GM10847 (cell line): ENCODE measurements around the gene KIF14.
A peak's percentile ranks its signal among the peaks of the same experiment; 100 is the strongest.

Source experiments
- POLR2A ChIP-seq: IDR thresholded peaks from 2 replicates; pipeline ENCODE4 v1.6.1; 2011; ENCODE audit not compliant: insufficient read length; ENCODE audit errors: extremely low read depth

KIF14 gene

GRCh38 chr1:200620273-200621131 is at the start of gene KIF14:
Gene KIF14, minus strand, starts transcription at chr1:200620751. Its CDS starts 2,028 bp downstream, at chr1:200618723.
- TF ChIP-seq POLR2A = peak; percentile 49

GRCh38 chr1:200669314-200670241 is 49.0 kb upstream of the KIF14 start, which contains the start of gene DDX59:
Gene DDX59, minus strand, starts transcription at chr1:200669907. Its CDS starts 3,167 bp downstream, at chr1:200666740.
- TF ChIP-seq POLR2A = peak; percentile 63

- no peak for TF ChIP-seq POLR2A
These were observed 48.2 kb upstream of the KIF14 start for GRCh38 chr1:200668514-200669313.

- no peak for TF ChIP-seq POLR2A
These were observed 45.8 kb upstream of the KIF14 start for GRCh38 chr1:200666309-200666708.

- no peak for TF ChIP-seq POLR2A
These were observed 45.3 kb upstream of the KIF14 start for GRCh38 chr1:200665861-200666260.

- no peak for TF ChIP-seq POLR2A
These were observed 40.2 kb upstream of the KIF14 start for GRCh38 chr1:200660719-200661118.

- TF ChIP-seq POLR2A = no peak
These were observed 38.7 kb upstream of the KIF14 start for GRCh38 chr1:200659269-200659668.

- TF ChIP-seq POLR2A = no peak
These were observed 37.7 kb upstream of the KIF14 start for GRCh38 chr1:200658037-200658818.

GRCh38 chr1:200654660-200655059 is 34.1 kb upstream of the KIF14 start:
- no peak for TF ChIP-seq POLR2A

GRCh38 chr1:200653022-200653462 is 32.5 kb upstream of the KIF14 start:
- TF ChIP-seq POLR2A = no peak

- no peak for TF ChIP-seq POLR2A
These were observed 31.8 kb upstream of the KIF14 start for GRCh38 chr1:200652378-200652777.

- TF ChIP-seq POLR2A = no peak
These were observed 26.0 kb upstream of the KIF14 start for GRCh38 chr1:200646515-200646914.

GRCh38 chr1:200644021-200644420 is 23.5 kb upstream of the KIF14 start:
- TF ChIP-seq POLR2A = no peak

- no peak for TF ChIP-seq POLR2A
These were observed 21.9 kb upstream of the KIF14 start for GRCh38 chr1:200642481-200642880.
